Suppressor macrophage (primary cell): Measurements from ENCODE around the gene GNS.
"Not testable (repeated sequence)": the region's sequence is repeated elsewhere in the genome, so short reads cannot be mapped to it uniquely, and the experiment has no call there.

Experiments
- DNase-seq, 4 experiments: peaks; one replicate each; pipeline ENCODE4 v3.0.0-alpha.2; 2020 to 2022

Gene GNS

DNA sequence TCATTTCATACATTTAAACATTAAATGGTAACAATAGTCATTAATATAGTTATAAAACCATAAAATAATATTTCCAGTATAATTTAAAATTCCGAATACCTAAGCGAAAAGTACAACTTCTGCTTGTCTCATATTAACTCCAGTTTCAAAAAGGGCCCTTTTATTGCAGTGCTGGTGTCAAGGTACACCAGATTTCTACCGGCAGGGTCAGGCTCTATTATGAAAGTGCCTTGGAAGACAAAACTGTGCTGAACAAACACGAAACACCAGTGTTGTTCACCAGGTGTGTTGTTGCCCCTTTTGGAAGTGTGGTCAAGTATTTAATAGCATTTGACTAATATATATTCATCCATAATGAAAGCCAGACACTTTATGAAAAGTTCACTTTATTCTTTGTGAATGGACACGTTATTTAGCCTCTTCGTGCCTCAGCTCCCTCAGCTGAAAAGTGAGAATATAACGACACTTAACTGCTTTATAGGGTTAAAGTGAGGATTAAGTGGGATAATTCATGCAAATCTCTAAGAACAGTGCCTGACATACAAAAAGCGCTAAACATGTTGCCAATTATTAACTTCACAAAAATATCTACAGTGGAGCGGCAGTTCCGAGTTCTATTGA lies 20.3 kb upstream of the GNS start:
- DNase-seq = no peak

DNA sequence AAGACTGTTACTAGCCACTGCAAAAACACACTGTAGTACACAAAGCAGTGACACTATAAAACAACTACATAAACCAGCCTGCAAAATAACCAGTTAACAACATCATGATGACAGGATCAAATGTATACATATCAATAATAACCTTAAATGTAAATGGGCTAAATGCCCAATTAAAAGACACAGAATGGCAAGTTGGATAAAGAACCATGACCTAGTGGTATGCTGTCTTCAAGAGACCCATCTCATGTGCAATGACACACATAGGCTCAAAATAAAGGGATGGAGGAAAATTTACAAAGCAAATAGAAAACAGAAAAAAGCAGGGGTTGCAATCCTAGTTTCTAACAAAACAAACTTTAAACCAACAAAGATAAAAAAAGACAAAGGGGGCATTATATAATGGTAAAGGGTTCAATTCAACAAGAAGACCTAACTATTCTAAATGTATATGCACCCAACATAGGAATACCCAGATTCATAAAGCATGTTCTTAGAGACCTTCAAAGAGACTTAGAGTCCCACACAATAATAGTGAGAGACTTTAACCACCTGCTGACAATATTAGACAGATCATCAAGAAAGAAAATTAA lies 16.0 kb upstream of the GNS start:
- not testable (repeated sequence) for DNase-seq

DNA sequence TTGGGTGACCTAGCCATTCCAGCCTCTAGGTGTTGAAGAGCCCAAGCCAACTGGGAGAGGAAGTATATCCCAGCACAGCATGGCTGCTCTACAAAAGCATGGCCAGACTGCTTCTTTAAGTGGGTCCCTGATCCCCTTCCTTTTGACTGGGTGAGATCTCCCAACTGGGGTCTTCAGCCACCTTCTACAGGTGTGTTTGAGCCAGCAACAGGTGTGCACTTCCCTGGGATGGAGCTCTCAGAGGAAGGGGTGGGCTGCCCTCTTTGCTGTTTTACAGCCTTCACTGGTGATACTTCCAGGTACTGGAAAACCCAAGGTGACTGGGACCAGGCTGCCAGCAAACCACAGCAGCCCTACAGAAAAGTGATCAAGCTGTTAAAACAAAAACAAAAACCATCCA lies 14.2 kb upstream of the GNS start:
- no peak for DNase-seq

DNA sequence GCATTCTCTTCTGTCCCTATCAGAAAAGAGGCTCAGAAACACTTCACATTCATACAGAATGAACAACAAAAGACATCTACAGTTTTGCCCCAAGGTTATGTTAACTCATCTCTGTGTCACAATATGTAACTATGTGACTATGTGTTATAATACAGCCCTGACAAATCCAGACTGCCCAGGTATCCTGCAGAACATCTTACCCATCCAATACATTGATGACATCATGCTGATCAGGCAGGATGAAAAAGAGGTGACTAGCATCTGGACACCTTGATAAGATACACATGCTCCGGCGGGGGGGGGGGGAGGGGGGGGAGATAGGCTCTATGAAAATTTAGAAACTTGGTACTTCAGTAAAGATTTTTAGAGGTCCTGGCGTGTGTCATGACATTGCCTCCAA lies 8.3 kb upstream of the GNS start:
- DNase-seq = no peak

DNA sequence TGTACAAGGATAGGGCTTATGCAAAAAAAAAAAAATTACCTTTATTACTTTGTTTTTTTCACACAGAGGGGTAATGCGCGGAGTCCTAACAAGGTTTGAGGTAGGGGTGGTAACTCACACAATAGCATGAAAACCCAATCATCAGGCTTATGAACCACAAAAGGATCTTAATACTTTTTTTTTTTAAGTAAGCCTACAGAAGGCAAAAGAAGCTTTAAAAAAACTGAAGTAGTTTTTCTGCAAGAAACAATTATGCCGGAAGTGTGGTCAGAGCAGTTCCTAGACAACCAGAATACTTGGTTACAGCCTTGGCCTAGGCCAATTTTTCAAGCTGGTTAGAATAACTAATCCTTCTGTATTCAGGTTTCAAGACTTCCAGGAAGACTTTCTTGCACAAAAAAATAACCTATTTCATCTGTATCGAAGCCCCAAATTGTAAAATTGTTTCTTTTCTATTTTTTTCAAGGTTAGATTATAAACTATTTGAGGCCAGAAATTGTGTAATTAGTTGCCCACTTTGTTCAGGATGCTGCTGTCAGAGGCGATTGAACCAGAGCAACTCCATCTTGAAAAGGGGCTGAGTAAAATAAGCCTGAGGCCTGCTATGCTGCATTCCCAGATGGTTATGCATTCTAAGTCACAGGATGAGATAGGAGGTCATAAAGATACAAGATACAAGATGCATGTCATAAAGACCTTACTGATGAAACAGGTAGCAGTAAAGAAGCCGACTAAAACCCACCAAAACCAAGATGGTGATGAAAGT lies 1.8 kb upstream of the GNS start:
- DNase-seq = peak in 3 of 4 experiments; percentile 43 to 72 (median 68)

DNA sequence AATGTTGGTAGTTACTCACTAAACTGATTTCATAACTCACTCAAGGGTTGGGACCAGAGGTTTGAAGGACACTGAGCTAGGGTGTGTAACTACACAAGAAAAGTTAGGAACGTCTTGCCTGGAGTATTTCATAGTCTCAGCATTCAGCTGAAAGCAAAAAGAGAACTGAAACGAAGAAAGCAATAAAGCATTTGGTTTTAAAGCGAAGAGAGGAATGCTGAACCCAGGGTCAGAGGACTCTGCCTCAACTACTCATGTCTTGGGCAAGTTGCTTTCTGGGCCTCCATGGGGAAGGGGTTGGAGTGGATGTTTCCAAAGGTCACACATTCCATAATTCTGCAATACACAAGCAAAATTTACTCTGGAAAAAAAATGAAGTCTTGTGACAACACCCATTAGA lies 1.4 kb downstream of the GNS start:
- DNase-seq = peak; percentile 50 to 79 (median 66)

DNA sequence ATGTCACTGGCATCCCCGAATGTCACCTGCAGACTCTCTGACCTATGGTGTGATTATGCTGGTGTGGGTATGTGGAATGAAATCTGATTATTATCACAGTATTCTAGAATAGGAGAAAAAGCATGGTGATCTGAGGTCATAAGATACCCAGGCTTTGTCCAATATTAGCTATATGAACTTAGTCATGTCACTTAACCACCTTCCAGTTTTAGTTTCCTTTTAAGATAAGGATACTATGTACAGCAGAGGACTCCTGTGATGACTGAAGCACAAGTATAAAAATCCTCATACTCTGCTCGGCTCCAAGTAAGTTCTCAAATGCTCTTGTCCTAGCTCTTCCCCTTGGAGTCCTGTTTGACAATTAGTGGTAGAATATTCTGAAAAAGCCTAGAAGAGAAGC lies 2.8 kb downstream of the GNS start:
- no peak for DNase-seq

DNA sequence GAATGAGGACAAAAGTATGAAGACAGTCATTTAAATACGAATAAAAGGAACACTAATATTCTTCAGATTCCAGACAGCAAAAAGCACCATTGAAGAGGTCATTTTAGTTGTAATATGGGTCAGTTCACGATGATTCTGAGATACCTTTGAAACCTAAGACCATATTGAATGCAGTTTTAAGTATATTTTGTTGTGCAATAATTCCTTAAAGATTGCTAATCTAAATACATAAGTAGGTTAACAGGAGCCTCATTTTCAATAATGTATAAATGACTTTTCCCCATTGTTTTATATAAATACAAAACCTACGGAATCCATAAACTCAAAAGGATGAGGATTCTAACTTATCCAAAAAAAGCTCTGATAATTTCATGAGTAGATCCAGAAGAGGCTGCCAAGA lies 5.8 kb downstream of the GNS start:
- no peak for DNase-seq

DNA sequence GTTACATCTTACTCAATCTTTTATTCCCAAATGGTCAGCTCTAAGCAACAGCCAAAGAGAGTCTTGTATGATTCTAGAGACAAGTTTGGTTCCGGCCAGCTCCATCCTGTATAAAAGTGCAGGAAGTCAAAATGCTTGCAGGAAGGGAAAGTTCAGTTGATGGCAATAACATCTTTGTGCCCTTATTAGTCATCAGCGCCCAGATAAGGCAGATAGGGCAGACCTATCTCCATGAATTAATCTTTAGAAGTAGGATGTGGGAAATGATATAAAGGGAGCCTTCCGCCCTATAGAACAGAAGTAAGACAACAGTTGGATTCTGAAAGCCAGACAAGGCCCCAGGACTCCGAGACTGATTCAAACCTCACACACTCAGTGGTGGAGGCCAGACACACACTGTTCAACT lies 6.4 kb downstream of the GNS start:
- DNase-seq = peak in 3 of 4 experiments; percentile 21 to 50 (median 37)

DNA sequence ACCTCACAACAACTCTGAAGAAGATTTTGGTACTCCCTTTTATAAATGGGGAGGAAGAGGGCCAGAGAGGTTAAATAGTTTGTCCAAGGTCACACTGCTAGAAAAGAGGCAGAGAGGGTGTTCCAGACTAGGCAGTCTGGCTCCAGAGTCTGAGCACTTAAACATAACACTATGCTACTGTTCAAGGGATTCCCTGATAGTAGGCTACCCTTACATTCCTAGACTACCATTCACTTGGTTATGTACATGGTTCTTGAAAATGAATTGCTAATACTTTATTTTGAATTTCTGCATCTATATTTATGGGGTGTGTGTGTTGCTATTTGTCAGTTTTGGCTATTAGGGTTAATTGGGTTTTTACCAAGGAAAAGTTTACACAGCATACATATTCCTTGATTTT lies 7.2 kb downstream of the GNS start:
- DNase-seq = no peak

DNA sequence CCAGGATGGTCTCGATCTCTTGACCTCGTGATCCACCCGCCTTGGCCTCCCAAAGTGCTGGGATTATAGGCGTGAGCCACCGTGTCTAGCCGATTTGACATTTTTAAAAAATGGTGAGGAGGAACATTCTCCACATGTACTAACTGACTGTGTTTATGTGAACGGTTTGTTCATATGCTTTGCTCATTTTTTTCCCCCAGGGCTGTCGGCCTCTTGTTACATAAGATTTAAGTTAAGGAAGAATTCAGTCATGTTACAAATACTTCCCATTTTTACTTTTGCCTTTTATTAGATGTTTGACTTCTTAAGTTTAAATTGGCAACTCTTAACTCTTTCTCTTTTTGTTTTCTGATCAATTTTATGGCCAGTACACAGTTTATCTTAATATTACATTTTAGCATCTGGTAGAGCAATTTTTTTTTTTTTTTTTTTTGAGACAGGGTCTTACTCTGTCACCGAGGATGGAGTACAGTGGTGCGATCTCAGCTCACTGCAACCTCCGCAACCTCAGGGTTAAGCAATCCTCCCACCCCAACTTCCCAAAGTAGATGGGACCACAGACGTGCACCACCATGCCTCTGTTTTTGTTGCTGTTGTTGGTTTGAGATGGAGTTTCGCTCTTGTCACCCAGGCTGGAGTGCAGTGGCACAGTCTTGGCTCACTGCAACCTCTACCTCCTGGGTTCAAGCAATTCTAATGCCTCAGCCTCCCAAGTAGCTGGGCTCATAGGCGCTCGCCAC lies 9.6 kb downstream of the GNS start:
- DNase-seq = peak; percentile 73 to 88 (median 86)

DNA sequence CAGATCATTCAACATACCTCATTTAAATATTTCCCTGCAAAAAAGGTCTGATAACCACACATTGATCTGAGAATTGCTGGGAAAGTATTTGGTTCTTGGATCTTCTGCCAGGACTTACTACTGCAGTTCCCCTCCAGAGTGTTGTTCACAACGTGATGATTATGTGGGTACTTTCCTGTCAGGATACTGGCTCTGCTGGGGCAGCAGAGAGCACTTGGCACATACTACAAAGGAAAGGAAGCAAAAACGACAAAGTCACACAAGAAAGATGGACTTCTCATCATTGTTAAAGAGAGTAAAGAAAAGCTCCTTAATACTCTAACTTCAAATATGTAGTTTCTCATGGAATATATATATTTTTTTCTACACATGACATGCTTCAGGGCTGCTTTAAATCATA lies 11.5 kb downstream of the GNS start:
- peak; percentile 45 to 75 (median 70) for DNase-seq

DNA sequence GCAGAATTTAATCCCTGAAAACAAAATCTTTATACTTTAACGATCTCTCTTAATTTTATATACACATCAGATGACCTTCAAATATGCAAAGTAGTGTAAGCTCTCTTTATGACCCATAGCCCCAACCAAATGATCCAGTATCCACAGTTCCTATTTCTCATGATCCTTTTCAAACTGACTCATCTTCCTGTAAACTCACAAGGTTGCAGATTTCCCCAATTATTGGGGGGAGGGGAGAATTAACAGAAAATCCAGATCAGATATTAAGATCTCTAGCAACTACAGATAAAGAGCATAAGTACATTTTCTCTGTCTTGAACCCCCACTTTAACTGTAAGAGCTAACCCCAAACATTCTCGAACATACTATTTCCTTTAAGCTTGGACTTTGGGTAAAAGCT lies 12.5 kb downstream of the GNS start:
- DNase-seq = peak; percentile 49 to 82 (median 67)

DNA sequence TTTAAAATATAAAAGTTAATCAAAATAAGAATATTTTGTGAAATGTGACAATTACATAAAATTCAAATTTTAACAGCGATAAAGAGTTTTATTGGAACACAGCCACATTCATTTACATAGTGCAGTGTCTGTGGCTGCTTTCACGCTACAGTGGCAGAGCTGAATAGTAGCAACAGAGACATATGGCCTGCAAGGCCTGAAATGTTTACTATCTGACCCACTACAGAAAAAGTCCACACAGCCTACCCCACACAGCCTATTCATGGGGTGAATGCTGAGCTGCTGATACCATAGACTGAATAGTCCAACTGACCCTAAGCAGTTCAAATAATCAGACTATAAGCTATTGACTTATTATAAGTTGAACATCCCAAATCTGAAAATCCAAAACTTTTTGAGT lies 13.2 kb downstream of the GNS start:
- DNase-seq = no peak

DNA sequence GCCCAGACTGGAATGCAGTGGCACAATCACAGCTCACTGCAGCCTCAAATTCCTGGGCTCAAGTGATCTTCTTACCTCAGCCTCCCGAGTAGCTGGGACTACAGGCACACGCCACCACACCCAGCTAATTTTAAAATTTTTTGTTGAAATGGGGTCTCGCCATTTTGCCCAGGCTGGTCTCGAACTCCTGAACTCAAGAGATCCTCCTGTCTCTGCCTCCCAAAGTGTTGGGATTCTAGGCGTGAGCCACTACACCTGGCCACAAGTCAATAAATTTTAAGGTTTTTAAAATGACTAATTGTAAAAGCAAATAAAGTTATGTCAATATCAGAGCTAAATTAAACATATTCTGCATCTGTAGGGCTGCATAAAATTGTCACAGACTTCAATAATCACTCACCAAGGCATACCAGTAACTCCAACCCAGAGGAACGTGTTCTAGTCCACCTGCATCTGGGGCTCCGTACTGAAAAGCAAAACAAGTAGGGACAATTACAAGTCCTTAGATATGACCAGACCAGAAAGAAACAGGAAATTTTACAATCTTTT lies 13.9 kb downstream of the GNS start:
- no peak for DNase-seq

DNA sequence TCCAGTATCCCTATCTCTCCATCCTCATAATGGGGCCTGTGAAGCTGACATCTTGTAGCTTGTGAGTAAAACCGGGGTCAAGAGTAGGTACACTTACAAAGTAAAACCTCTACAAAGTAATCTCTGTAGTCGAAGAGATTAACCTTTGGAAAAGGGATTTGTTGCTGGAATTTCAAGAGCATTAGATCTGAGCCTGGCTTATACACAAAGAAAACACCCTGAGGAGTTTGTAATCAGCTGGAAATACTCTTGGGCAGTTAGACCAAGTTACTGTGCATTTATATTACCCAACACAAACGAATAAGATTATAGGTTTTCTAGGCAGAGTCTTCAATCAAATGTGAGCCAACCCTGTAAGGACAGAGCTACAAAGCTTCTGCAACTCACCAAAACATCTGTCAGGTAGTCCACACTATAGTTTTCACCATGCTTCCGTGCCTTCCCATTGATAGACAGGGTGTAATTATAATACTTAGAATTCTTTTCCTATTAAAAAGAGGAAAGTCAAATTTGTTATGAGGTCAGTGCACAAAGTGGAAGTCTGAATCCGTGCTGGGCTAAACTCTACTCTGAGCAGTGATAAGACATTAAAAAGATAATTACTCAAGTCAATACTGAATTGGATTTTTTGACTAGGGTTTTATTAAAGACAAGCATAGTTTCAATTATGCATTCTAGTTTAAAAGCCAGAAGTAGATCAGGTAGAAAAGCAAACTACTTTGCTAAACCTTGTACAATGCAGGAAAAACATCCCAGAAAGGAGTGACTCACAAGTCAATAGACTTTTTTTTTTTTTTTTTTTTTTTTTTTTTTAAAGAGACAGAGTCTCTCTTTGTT lies 14.6 kb downstream of the GNS start:
- DNase-seq = peak in 3 of 4 experiments; percentile 39 to 52 (median 42)

DNA sequence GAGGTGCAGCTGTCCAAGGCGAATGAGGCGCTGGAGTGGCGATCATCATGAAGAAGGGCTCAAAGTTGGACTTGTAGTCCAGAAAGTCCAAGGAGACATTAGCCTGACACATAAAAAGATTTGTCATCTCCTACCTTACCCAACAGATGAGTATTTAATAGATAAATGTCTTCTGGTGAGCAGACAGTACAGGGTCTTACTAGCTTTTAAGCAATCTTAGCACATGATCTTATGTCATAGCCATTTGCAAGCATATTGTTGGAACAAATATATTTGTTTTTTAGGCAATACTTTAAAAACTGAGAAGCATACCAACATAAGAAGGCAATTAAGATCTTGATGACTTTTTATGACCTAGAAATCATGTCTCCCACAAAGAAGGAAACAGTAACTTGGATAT lies 16.0 kb downstream of the GNS start:
- peak in 2 of 4 experiments; percentile 53 to 58 for DNase-seq

DNA sequence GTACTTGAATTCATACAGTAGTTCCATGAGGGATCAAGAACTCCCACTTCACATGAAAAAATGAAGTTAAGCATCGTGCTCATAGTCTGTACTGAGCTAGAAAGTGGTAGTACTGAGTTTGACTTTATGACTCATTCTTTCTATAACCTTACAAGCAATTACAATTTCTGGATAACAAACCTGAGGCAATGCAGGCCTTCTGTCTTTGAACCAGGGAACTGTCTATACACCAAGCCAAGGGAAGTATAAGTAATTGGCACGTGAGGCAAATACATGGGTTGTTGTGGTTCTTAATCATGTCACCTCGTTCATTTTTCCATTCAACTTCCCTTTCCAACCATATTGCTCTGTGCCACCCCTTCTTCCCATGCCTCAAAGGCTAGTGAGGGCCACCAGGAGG lies 16.8 kb downstream of the GNS start:
- peak; percentile 49 to 83 (median 63) for DNase-seq

DNA sequence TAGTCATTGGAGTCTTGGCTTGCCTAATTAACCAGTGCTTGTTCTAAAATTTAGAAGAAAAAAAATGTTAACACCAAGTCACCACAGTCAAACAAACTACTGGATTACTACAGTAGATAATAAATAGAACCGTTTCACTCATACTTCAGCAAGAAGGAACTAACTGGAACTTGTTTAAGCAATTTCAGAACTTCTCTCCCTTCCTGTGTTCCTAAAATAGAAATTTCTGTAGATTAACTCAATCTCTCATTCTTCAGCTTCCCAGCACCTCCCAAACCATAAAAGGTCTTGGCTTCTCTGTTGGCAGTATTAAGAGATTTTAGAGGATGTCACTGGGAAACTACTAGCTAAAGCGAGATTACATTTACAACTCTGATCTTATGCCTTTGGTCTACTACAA lies 18.6 kb downstream of the GNS start:
- DNase-seq = peak; percentile 28 to 65 (median 44)

DNA sequence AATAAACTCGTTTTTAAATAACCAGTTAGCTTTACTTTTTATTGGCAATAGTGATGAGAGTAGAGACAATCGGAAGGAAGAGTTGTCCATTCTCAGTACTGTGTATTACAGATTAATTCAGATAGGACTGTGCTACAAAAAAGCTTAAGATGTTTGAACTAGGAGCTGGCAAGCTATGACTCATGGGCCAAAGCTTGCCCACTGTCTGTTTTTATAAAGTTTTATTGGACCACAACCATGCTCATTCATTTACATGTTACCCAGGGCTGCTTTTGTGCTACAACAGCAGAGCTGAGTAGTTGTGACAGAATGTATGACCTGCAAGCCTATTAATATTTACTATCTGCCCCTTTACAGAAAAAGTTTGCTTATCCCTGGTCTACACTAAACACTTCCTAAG lies 19.4 kb downstream of the GNS start:
- DNase-seq = peak in 1 of 4 experiments; percentile 43

DNA sequence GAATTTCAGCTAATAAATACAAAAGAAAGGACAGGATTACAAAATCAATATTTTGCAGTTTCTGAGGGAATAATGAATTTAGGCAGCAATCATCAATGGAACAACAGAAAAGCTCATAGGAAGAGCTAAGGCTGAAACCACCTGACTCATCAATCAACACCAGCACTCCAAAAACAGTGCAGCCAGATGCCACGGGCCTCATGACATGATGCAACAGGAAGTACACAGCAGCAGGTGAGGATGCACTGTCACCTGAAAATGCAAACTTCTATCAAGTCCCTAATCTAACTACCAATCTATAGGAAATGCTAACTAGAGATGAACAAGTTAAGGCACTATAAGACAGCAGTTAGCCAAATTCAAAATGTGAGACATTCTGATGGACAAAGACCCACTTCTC lies 21.7 kb downstream of the GNS start:
- DNase-seq = no peak

DNA sequence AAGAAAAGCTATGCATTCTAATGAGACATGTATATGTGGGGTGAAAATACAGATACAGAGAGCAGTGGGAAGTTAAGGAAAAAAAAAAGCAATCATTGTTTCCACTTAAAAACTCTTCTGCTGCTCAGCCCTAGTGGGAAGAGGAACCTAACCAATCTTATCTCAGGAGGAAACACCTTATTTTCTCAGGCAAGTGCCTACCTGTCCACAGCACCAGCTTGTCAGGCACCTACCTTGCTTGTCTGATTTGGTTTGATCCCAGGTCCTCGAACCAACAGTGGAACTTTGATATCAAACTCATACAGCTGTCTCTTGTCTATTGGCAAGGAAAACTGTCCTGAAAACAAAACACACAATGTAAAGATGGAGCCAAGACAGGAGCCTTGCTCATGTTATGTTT lies 22.4 kb downstream of the GNS start:
- no peak for DNase-seq
